ENCODE results near the gene SLC7A10. TPM values are rescaled to one million over a fixed set of nuclear protein-coding genes. Genes with fewer than 3 reads are reported as not detected.

Gene SLC7A10
- total RNA-seq, 1 experiment from 2014 or later = not detected

- Histone ChIP-seq H3K36me3 (ENCODE audit: control insufficient read depth, insufficient read depth, low read length) (no peaks in the 10 kb centered on the region), H3K4me1 (no peaks in the 10 kb centered on the region; the same call in 1 of the 2 replicates), H3K4me3 (ENCODE audit: low read depth, low read length) (no peak overlapping the region), H3K27me3 (replicated peaks; ENCODE audit: control insufficient read depth, insufficient read depth, low read length) (no peaks in the 10 kb centered on the region), H3K9me3 (peaks cover 3% of the 10 kb centered on the region; the same call in 1 of the 2 replicates)
- CTCF ChIA-PET = no interaction called here
- no peaks in the 10 kb centered on the region for H3K4me1 Mint-ChIP-seq (ENCODE audit: low read depth, unreplicated experiment)
- H3K4me3 Mint-ChIP-seq (ENCODE audit: unreplicated experiment) = no peak overlapping the region
- BruUV-seq (replicated peaks) = no TSS peak
- no peaks in the 10 kb centered on the region for H3K36me3 Mint-ChIP-seq (ENCODE audit: insufficient read depth, unreplicated experiment)
- intact Hi-C loops (cut with micrococcal nuclease; ENCODE audit: unreplicated experiment) = no loop called here
- no peaks in the 10 kb centered on the region for H3K27me3 Mint-ChIP-seq (ENCODE audit: insufficient read depth, unreplicated experiment)
- H3K27ac Mint-ChIP-seq (ENCODE audit: unreplicated experiment) = no peak overlapping the region
- H3K9me3 Mint-ChIP-seq (ENCODE audit: unreplicated experiment) = peaks cover 3% of the 10 kb centered on the region
- DNase-seq = no peak
- POLR2A ChIA-PET = no interaction called here
- TF ChIP-seq CTCF (IDR thresholded peaks at IDR 0.05; ENCODE audit: insufficient read depth in 1 of 2, low read depth in 1 of 2, low read length in 1 of 2, severe bottlenecking in 1 of 2, unreplicated experiment in 1 of 2) = no peak
Measured at GRCh38 chr19:33263325-33264023, 37.8 kb upstream of the SLC7A10 start.

GRCh38 chr19:33261511-33262189 is 36.0 kb upstream of the SLC7A10 start:
- no peaks in the 10 kb centered on the region for H3K27me3 Mint-ChIP-seq (ENCODE audit: insufficient read depth, unreplicated experiment)
- H3K36me3 Mint-ChIP-seq (ENCODE audit: insufficient read depth, unreplicated experiment) = no peaks in the 10 kb centered on the region
- intact Hi-C loops (cut with micrococcal nuclease; ENCODE audit: unreplicated experiment) = no loop called here
- Histone ChIP-seq H3K36me3 (ENCODE audit: control insufficient read depth, insufficient read depth, low read length) (no peaks in the 10 kb centered on the region), H3K4me3 (ENCODE audit: low read depth, low read length) (no peak overlapping the region), H3K4me1 (no peaks in the 10 kb centered on the region), H3K9me3 (peaks cover 10% of the 10 kb centered on the region), H3K27me3 (replicated peaks; ENCODE audit: control insufficient read depth, insufficient read depth, low read length) (no peaks in the 10 kb centered on the region)
- H3K9me3 Mint-ChIP-seq (ENCODE audit: unreplicated experiment) = peaks cover 10% of the 10 kb centered on the region
- no peak overlapping the region for H3K27ac Mint-ChIP-seq (ENCODE audit: unreplicated experiment)
- ChIA-PET POLR2A (no interaction called here), CTCF (no interaction called here)
- no TSS peak for BruUV-seq (replicated peaks)
- no peak for TF ChIP-seq CTCF (IDR thresholded peaks at IDR 0.05; ENCODE audit: insufficient read depth in 1 of 2, low read depth in 1 of 2, low read length in 1 of 2, severe bottlenecking in 1 of 2, unreplicated experiment in 1 of 2)
- no peak for DNase-seq
- no peak overlapping the region for H3K4me3 Mint-ChIP-seq (ENCODE audit: unreplicated experiment)
- H3K4me1 Mint-ChIP-seq (ENCODE audit: low read depth, unreplicated experiment) = no peaks in the 10 kb centered on the region

- no peak for TF ChIP-seq CTCF (IDR thresholded peaks at IDR 0.05; ENCODE audit: insufficient read depth in 1 of 2, low read depth in 1 of 2, low read length in 1 of 2, severe bottlenecking in 1 of 2, unreplicated experiment in 1 of 2)
- Mint-ChIP-seq H3K4me3 (ENCODE audit: unreplicated experiment) (no peak overlapping the region), H3K9me3 (ENCODE audit: unreplicated experiment) (peaks cover 10% of the 10 kb centered on the region), H3K4me1 (ENCODE audit: low read depth, unreplicated experiment) (no peaks in the 10 kb centered on the region), H3K27ac (ENCODE audit: unreplicated experiment) (no peak overlapping the region), H3K36me3 (ENCODE audit: insufficient read depth, unreplicated experiment) (no peaks in the 10 kb centered on the region), H3K27me3 (ENCODE audit: insufficient read depth, unreplicated experiment) (no peaks in the 10 kb centered on the region)
- no TSS peak for BruUV-seq (replicated peaks)
- no peaks in the 10 kb centered on the region for H3K27me3 ChIP-seq (replicated peaks; ENCODE audit: control insufficient read depth, insufficient read depth, low read length)
- intact Hi-C loops (cut with micrococcal nuclease; ENCODE audit: unreplicated experiment) = no loop called here
- POLR2A ChIA-PET = no interaction called here
- H3K36me3 ChIP-seq (ENCODE audit: control insufficient read depth, insufficient read depth, low read length) = no peaks in the 10 kb centered on the region
- CTCF ChIA-PET = no interaction called here
- peaks cover 10% of the 10 kb centered on the region for H3K9me3 ChIP-seq
- no peak for DNase-seq
- H3K4me1 ChIP-seq = no peaks in the 10 kb centered on the region
- no peak overlapping the region for H3K4me3 ChIP-seq (ENCODE audit: low read depth, low read length)
Measured at GRCh38 chr19:33260628-33261418, 35.2 kb upstream of the SLC7A10 start.

Measured in Caco-2 (cell line).